ENCODE data around the gene GPR137B. TPM values are rescaled to one million over a fixed set of nuclear protein-coding genes. Genes with fewer than 3 reads are reported as not detected.

Gene GPR137B
- total and polyA plus RNA-seq, 7 donors, result 0.60 to 1.9 (median 1.5) TPM

DNA sequence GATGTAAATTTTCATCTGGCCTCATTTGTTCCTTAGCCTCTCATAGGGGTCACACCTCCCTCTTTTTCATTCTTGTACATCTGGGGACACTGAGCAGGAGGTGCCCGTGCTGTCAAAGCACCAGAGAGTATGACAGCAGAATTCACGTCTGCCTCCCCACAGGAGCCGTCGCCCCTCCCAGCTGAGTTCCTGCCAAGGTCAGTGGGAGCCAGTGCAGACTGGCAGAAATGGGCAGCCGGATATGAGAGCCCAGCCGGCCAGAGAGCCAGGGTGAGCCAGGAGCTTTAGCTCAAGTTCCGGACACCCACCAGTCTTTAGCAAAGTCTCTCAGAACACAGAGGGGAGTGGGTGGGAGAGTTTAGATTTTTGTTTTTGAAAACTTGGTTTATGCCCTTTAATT, 21.9 kb downstream of the GPR137B start:
- H3K9me3 ChIP-seq, result peaks cover 11% of the 10 kb centered on the region
- H3K27me3 ChIP-seq (ENCODE audit: insufficient read depth in 3 of 3, low read length in 2 of 3), result peaks cover 0 to 2% (median 0%) of the 10 kb centered on the region in 3 donors
- no peaks in the 10 kb centered on the region for H3K4me1 ChIP-seq
- 38 to 53% (median 41%) methylated on average over 7 of the region's 7 CpGs for WGBS, 3 donors
- no peaks in the 10 kb centered on the region for H3K36me3 ChIP-seq (ENCODE audit: insufficient read depth in 1 of 2, low read depth in 1 of 2)
- H3K4me3 ChIP-seq, result no peak overlapping the region
- no peak for ATAC-seq
- H3K27ac ChIP-seq, result no peak overlapping the region
- TF ChIP-seq, protein P1, sequence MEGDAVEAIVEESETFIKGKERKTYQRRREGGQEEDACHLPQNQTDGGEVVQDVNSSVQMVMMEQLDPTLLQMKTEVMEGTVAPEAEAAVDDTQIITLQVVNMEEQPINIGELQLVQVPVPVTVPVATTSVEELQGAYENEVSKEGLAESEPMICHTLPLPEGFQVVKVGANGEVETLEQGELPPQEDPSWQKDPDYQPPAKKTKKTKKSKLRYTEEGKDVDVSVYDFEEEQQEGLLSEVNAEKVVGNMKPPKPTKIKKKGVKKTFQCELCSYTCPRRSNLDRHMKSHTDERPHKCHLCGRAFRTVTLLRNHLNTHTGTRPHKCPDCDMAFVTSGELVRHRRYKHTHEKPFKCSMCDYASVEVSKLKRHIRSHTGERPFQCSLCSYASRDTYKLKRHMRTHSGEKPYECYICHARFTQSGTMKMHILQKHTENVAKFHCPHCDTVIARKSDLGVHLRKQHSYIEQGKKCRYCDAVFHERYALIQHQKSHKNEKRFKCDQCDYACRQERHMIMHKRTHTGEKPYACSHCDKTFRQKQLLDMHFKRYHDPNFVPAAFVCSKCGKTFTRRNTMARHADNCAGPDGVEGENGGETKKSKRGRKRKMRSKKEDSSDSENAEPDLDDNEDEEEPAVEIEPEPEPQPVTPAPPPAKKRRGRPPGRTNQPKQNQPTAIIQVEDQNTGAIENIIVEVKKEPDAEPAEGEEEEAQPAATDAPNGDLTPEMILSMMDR (IDR thresholded peaks at IDR 0.05), result no peak
- intact Hi-C loops (cut with DNase I), result no loop called here
- DNase-seq, result no peak

DNA sequence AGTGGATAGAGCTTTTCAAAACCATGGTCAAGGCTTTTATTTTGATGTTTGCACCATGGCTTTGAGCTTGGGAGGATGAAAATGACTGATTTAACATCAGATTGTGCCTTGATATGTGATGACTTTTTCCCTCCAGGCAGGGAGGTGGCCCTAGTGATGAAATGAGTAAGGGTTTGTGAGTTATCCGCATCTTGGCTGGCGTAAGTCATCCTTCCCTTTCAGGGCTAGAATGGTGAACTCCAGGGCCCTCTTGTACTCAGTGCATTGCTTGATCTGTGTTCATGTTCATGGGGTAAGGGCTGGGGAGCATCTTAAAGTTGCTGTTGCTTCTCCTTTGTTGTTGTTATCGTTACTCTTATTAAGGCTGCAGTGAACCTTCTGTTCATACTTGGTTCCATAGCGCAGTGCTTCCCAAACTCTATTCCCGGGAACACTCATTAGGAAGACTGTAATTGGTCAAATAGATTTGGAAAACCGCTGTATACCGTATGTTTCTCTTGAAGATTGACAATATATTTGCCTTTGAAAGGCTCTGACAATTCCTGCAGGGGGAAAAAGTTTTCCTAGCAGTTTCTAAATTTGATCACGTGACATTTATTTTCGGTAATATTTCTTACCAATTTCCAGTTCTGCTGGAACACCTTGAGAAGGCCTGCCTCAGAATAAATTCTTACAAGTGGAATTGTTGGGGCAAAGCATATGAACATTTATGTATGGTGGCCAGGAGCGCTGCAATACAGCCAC, 23.1 kb downstream of the GPR137B start:
- 95 to 96% (median 96%) methylated on average over 10 of the region's 10 CpGs for WGBS, 3 donors
- DNase-seq, result no peak
- TF ChIP-seq, protein P1 (IDR thresholded peaks at IDR 0.05), result no peak
- Histone ChIP-seq H3K4me1 (no peaks in the 10 kb centered on the region), H3K36me3 (ENCODE audit: insufficient read depth in 1 of 2, low read depth in 1 of 2) (no peaks in the 10 kb centered on the region), H3K4me3 (no peak overlapping the region), H3K27ac (no peak overlapping the region), H3K9me3 (peaks cover 11% of the 10 kb centered on the region), H3K27me3 (ENCODE audit: insufficient read depth in 3 of 3, low read length in 2 of 3) (peaks cover 0 to 2% (median 0%) of the 10 kb centered on the region in 3 donors)
- intact Hi-C loops (cut with DNase I), result no loop called here
- no peak for ATAC-seq

DNA sequence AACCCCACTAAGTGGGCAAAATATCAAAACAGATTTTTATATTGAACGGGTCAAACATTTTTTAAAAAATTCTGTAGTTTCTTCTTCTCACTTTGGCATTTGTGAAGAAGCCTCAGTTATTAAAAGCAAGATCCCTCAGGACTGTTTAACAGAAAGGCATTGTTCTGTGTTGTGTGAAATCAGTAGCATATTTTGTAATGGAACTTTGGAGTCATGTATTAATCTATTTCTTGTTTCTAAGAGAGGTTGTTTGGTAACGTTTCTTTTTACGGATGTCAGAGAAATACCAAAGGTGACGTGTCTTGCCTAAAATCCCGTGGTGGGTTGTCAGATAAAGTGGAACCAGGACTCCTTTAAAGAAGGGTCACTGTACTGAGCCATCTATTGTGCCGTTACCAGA, 23.7 kb downstream of the GPR137B start:
- Histone ChIP-seq H3K9me3 (peaks cover 11% of the 10 kb centered on the region), H3K4me3 (no peak overlapping the region), H3K36me3 (ENCODE audit: insufficient read depth in 1 of 2, low read depth in 1 of 2) (no peaks in the 10 kb centered on the region), H3K27ac (no peak overlapping the region), H3K4me1 (no peaks in the 10 kb centered on the region), H3K27me3 (ENCODE audit: insufficient read depth in 3 of 3, low read length in 2 of 3) (peaks cover 0 to 2% (median 0%) of the 10 kb centered on the region in 3 donors)
- TF ChIP-seq, protein P1 (IDR thresholded peaks at IDR 0.05), result no peak
- intact Hi-C loops (cut with DNase I), result no loop called here
- 64 to 82% (median 71%) methylated on average over 6 of the region's 6 CpGs for WGBS, 3 donors
- no peak for DNase-seq
- no peak for ATAC-seq

DNA sequence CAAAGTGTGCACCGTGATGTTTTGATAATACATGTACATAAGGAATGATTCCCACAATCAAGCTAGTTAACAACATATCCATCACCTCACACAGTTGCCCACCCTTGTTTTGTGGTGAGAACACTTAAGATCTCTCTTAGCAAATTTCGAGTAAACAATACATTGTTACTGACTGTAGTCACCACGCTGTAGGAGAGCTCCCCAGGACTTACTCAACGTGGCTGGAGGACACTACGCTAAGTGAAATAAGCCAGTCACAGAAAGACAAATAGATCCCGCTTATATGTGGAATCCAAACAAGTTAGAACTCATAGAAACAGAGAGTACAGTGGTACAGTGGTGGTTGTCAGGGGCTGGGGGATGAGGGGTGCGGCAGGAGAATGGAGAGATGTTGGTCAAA, 24.8 kb downstream of the GPR137B start:
- ATAC-seq, result no peak

More for the DNA sequence above, 24.8 kb downstream of the GPR137B start:
- H3K36me3 ChIP-seq (ENCODE audit: insufficient read depth in 1 of 2, low read depth in 1 of 2), result no peaks in the 10 kb centered on the region
- WGBS, 3 donors, result 93 to 96% (median 94%) methylated on average over 7 of the region's 7 CpGs
- no peaks in the 10 kb centered on the region for H3K4me1 ChIP-seq
- intact Hi-C loops (cut with DNase I), result no loop called here
- H3K27me3 ChIP-seq (ENCODE audit: insufficient read depth in 3 of 3, low read length in 2 of 3), result peaks cover 0 to 2% (median 0%) of the 10 kb centered on the region in 3 donors
- H3K9me3 ChIP-seq, result peaks cover 4% of the 10 kb centered on the region
- TF ChIP-seq, protein P1 (IDR thresholded peaks at IDR 0.05), result no peak
- H3K4me3 ChIP-seq, result no peak overlapping the region
- H3K27ac ChIP-seq, result no peak overlapping the region
- DNase-seq, result no peak
